ENCODE measurements around the gene CYP26A1. TPM values are rescaled to one million over a fixed set of nuclear protein-coding genes. Genes with fewer than 3 reads are reported as not detected.
"Not testable (repeated sequence)": the region's sequence is repeated elsewhere in the genome, so short reads cannot be mapped to it uniquely, and the experiment has no call there.

CYP26A1 gene
- total RNA-seq, 2 experiments from 2014 or later, result not detected

DNA sequence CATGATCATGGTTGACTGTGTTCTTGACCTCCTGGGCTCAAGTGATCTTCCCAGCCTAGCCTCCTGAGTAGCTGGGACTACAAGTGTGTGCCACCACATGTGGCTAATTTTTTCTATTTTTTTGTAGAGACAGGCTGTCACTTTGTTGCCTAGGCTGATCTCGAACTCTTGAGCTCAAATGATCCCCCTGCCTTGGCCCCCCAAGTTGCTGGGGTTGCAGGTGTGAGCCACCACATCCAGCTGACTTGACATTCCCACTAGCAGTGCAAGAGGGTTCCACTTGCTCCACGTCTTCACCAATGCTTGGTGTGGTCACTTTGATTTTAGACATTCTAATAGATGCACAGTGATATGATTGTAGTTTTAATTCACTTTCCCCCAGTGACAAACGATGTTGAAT, 25.1 kb downstream of the CYP26A1 start:
- Mint-ChIP-seq H3K4me3 (no peak overlapping the region), H3K27ac (no peak overlapping the region), H3K27me3 (peaks cover 1% of the 10 kb centered on the region), H3K9me3 (peaks cover 3% of the 10 kb centered on the region), H3K4me1 (ENCODE audit: low read depth) (no peaks in the 10 kb centered on the region), H3K36me3 (ENCODE audit: low read depth) (no peaks in the 10 kb centered on the region)
- DNase-seq, result no peak
- ChIA-PET CTCF (no interaction called here), POLR2A (interaction anchor here (1.1 kb wide), 1 partner anchor 12 kb away, joined by 3 read pairs; no protein-coding TSS in a partner anchor)
- no peak for ATAC-seq
- TF ChIP-seq, protein P1, sequence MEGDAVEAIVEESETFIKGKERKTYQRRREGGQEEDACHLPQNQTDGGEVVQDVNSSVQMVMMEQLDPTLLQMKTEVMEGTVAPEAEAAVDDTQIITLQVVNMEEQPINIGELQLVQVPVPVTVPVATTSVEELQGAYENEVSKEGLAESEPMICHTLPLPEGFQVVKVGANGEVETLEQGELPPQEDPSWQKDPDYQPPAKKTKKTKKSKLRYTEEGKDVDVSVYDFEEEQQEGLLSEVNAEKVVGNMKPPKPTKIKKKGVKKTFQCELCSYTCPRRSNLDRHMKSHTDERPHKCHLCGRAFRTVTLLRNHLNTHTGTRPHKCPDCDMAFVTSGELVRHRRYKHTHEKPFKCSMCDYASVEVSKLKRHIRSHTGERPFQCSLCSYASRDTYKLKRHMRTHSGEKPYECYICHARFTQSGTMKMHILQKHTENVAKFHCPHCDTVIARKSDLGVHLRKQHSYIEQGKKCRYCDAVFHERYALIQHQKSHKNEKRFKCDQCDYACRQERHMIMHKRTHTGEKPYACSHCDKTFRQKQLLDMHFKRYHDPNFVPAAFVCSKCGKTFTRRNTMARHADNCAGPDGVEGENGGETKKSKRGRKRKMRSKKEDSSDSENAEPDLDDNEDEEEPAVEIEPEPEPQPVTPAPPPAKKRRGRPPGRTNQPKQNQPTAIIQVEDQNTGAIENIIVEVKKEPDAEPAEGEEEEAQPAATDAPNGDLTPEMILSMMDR (IDR thresholded peaks at IDR 0.05), result no peak
- intact Hi-C loops (cut with micrococcal nuclease), result no loop called here

DNA sequence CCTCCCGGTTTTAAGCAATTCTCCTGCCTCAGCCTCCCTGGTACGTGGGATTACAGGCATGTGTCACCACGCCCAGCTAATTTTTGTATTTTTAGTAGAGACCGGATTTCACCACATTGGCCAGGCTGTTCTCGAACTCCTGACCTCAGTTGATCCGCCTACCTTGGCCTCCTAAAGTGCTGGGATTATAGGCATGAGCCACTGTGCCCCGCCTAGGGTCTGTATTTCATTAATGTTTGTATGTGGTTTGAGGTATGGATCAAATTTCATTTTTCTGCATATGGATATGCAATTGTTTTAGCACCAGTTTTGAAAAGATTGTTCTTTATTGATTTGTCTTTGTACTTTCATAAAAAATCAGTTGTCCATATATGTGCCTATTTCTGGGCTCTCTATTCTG, 26.0 kb downstream of the CYP26A1 start:
- POLR2A ChIA-PET, result interaction anchor here (1.1 kb wide), 1 partner anchor 11 kb away, joined by 3 read pairs; no protein-coding TSS in a partner anchor
- peaks cover 1% of the 10 kb centered on the region for H3K27me3 Mint-ChIP-seq
- ATAC-seq (no peak), DNase-seq (no peak)
- peaks cover 6% of the 10 kb centered on the region for H3K9me3 Mint-ChIP-seq
- H3K36me3 Mint-ChIP-seq (ENCODE audit: low read depth), result no peaks in the 10 kb centered on the region
- no peak overlapping the region for H3K27ac Mint-ChIP-seq
- intact Hi-C loops (cut with micrococcal nuclease), result no loop called here
- H3K4me3 Mint-ChIP-seq, result no peak overlapping the region
- TF ChIP-seq, protein P1 (IDR thresholded peaks at IDR 0.05), result no peak
- CTCF ChIA-PET, result no interaction called here
- H3K4me1 Mint-ChIP-seq (ENCODE audit: low read depth), result no peaks in the 10 kb centered on the region

DNA sequence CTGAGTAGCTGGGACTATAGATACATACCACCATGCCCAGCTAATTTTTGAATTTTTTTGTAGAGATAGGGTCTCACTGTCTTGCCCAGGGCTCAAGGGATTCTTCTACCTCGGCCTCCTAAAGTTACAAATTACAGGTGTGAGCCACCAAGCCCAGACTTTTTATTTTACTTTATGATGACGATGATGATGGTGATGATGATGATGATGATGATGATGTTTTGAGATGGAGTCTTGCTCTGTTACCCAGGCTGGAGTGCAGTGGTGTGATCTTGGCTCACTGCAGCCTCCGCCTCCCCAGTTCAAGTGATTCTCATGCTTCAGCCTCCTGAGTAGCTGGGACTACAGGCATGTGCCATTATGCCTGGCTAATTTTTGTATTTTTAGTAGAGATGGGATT, 27.5 kb downstream of the CYP26A1 start:
- POLR2A ChIA-PET; H3K36me3 Mint-ChIP-seq (ENCODE audit: low read depth); H3K27me3 Mint-ChIP-seq; H3K4me3 Mint-ChIP-seq; DNase-seq; intact Hi-C loops (cut with micrococcal nuclease); H3K4me1 Mint-ChIP-seq (ENCODE audit: low read depth); H3K9me3 Mint-ChIP-seq; H3K27ac Mint-ChIP-seq; ATAC-seq: not testable (repeated sequence)
- CTCF ChIA-PET, result interaction anchor here (1.2 kb wide), 1 partner anchor 15 kb away, joined by 3 read pairs; no protein-coding TSS in a partner anchor

DNA sequence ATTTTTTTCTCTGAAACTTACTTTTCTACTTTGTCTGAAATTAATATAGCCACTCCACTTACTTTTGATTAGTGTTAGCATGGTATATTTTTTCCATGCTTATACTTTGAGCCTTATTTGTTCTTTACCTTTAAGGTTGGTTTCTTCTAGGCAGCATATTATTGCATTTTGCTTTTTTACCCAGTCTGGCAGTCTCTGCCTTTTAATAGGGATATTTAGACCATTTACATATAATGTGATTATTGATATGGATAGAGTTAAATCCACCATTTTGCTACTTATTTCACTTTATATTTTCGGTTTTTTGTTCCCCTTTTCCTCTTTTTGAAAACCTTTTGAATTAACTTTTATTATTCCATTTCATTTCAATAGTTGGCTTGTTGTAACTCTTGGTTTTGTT, 30.3 kb downstream of the CYP26A1 start:
- TF ChIP-seq, protein P1 (IDR thresholded peaks at IDR 0.05), result no peak
- no peaks in the 10 kb centered on the region for H3K4me1 Mint-ChIP-seq (ENCODE audit: low read depth)
- ChIA-PET POLR2A (no interaction called here), CTCF (no interaction called here)
- DNase-seq (no peak), ATAC-seq (no peak)
- H3K9me3 Mint-ChIP-seq, result peaks cover 6% of the 10 kb centered on the region
- H3K27ac Mint-ChIP-seq, result no peak overlapping the region
- peaks cover 1% of the 10 kb centered on the region for H3K27me3 Mint-ChIP-seq
- no peaks in the 10 kb centered on the region for H3K36me3 Mint-ChIP-seq (ENCODE audit: low read depth)
- intact Hi-C loops (cut with micrococcal nuclease), result no loop called here
- H3K4me3 Mint-ChIP-seq, result no peak overlapping the region

DNA sequence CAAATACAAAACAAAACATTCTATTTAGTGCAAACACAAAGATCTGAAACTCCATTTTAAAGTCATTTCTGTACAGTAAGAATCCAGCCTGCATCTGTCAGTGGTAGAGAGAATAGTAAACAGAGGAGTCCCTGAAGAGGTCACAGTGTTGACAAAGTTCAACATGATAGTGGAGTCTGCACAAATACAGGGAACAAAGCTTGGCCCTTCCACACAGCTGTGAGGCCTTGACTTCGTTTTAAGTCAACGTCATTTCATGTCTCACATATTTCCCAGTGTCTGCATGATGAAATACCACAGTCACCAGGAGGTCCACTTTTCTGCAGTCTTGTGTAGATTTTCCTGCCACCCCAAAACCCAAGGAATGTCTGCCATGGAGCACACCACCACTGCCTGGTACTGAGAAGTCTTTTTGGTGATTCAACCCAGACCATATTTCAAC, 33.0 kb downstream of the CYP26A1 start:
- ChIA-PET CTCF (interaction anchor here (0.8 to 3.9 kb wide), 4 partner anchors 9 to 27 kb away, joined by 3 to 18 read pairs (median 4); no protein-coding TSS in a partner anchor), POLR2A (interaction anchor here (1.6 kb wide), 1 partner anchor 14 kb away, joined by 3 read pairs; no protein-coding TSS in a partner anchor)
- Mint-ChIP-seq H3K27ac (no peak overlapping the region), H3K4me1 (ENCODE audit: low read depth) (no peaks in the 10 kb centered on the region), H3K36me3 (ENCODE audit: low read depth) (no peaks in the 10 kb centered on the region), H3K27me3 (peaks cover 4% of the 10 kb centered on the region), H3K9me3 (peaks cover 6% of the 10 kb centered on the region), H3K4me3 (no peak overlapping the region)
- TF ChIP-seq, protein P1 (IDR thresholded peaks at IDR 0.05), result no peak
- DNase-seq, result no peak
- no peak for ATAC-seq
- intact Hi-C loops (cut with micrococcal nuclease), result no loop called here
